Natural killer cell (primary cell): ENCODE results near the gene VWC2L. TPM values are rescaled to one million over a fixed set of nuclear protein-coding genes. Genes with fewer than 3 reads are reported as not detected.

Source experiments
- ATAC-seq, 3 donors: fragments of 150-1000 bp in 2 of 3; fragments of 200-7000 bp in 1 of 3; cut with Tn5 transposase; 1 replicate in 1 of 3; 2 replicates in 2 of 3; pipeline ENCODE4 v1.10.0; 2021; ENCODE audit warnings: mild to moderate bottlenecking in 2 of 3, moderate library complexity in 2 of 3
- DNase-seq, 2 donors: peaks; one replicate each; pipeline versions ENCODE4 v3.0.0 to v3.0.0-alpha.2; 2013 to 2021; ENCODE audit warnings: mixed read lengths in 1 of 2
- H3K27ac ChIP-seq: one replicate; pipeline ENCODE4 v1.5.1; 2013; ENCODE audit warnings: mild to moderate bottlenecking, low read length
- H3K27me3 ChIP-seq: one replicate; pipeline ENCODE4 v1.6.1; 2013; ENCODE audit warnings: low read length; ENCODE audit not compliant: control insufficient read depth, insufficient read depth
- H3K36me3 ChIP-seq: one replicate; pipeline ENCODE4 v1.6.1; 2013; ENCODE audit warnings: low read length; ENCODE audit not compliant: control insufficient read depth, insufficient read depth
- H3K4me1 ChIP-seq: one replicate; pipeline ENCODE4 v1.6.1; 2013; ENCODE audit warnings: low read length; ENCODE audit not compliant: control insufficient read depth, insufficient read depth
- H3K4me3 ChIP-seq: one replicate; pipeline ENCODE4 v1.5.1; 2013; ENCODE audit warnings: low read length
- H3K9me3 ChIP-seq: one replicate; pipeline ENCODE4 v1.6.1; 2013; ENCODE audit warnings: low read length; ENCODE audit not compliant: control insufficient read depth, insufficient read depth
- H3K27ac Mint-ChIP-seq, 2 donors: one replicate each; pipeline ENCODE4 v1.8.0; 2022; ENCODE audit warnings: mild to moderate bottlenecking in 2 of 2, mixed read lengths in 2 of 2, moderate library complexity in 1 of 2
- H3K27me3 Mint-ChIP-seq, 2 donors: one replicate each; pipeline ENCODE4 v1.8.0; 2022; ENCODE audit warnings: low read depth in 2 of 2, mixed read lengths in 2 of 2
- H3K36me3 Mint-ChIP-seq: one replicate; pipeline ENCODE4 v1.8.0; 2022; ENCODE audit warnings: mixed read lengths
- H3K4me1 Mint-ChIP-seq, 2 donors: one replicate each; pipeline ENCODE4 v1.8.0; 2022; ENCODE audit warnings: mixed read lengths in 2 of 2
- H3K4me3 Mint-ChIP-seq: one replicate; pipeline ENCODE4 v1.8.0; 2022; ENCODE audit warnings: mild to moderate bottlenecking, moderate library complexity, mixed read lengths
- H3K9me3 Mint-ChIP-seq, 2 donors: one replicate each; pipeline ENCODE4 v1.8.0; 2022; ENCODE audit warnings: mixed read lengths in 2 of 2
- CTCF ChIP-seq: fragments of 200-600 bp; IDR thresholded peaks from one replicate; pipeline ENCODE4 v1.8.0; 2022; ENCODE audit warnings: antibody characterized with exemption
- WGBS: methylation state at CpG from one replicate; pipeline ENCODE4 v1.1.7; 2013; ENCODE audit warnings: missing lambda C conversion rate; ENCODE audit not compliant: insufficient coverage; 5-methylcytosine and 5-hydroxymethylcytosine counted together
- intact Hi-C: fragments of 100-400 bp; cut with micrococcal nuclease; formaldehyde crosslinking; loops from one replicate; pipeline ENCODE4 v1.14.2; 2022
- total RNA-seq, 4 donors: library from RNA; stranded (reverse); fragments of 120-200 nt in 1 of 4; gene quantifications; one replicate each; pipeline versions ENCODE4 v1.2.3 to v1.2.4, GENCODE V29; 2013 to 2022

Gene VWC2L
- total RNA-seq, 3 donors from 2014 or later (not counting 1 experiment from before 2014, with no cell fraction given): not detected

- no peak overlapping the region for H3K27ac ChIP-seq
- no peak for TF ChIP-seq CTCF
- H3K9me3 ChIP-seq: no peaks in the 10 kb centered on the region
- no peaks in the 10 kb centered on the region for H3K4me1 ChIP-seq
- WGBS: 91% methylated on average over 1 of the region's 1 CpG
- no peak overlapping the region for H3K4me3 Mint-ChIP-seq
- H3K9me3 Mint-ChIP-seq: peaks cover 0 to 6% of the 10 kb centered on the region in 2 donors
- H3K27me3 Mint-ChIP-seq: peaks cover 0 to 4% of the 10 kb centered on the region in 2 donors
- H3K36me3 Mint-ChIP-seq: no peaks in the 10 kb centered on the region
- H3K27me3 ChIP-seq: no peaks in the 10 kb centered on the region
- no peak overlapping the region for H3K4me3 ChIP-seq
- no peak for ATAC-seq
- no peaks in the 10 kb centered on the region for H3K36me3 ChIP-seq
- no peaks in the 10 kb centered on the region for H3K4me1 Mint-ChIP-seq
- intact Hi-C loops: no loop called here
- no peak overlapping the region for H3K27ac Mint-ChIP-seq
- DNase-seq: no peak
These were observed 155.6 kb downstream of the VWC2L start for GRCh38 chr2:214566457-214566856.

GRCh38 chr2:214569419-214570035 is 158.7 kb downstream of the VWC2L start:
- no peaks in the 10 kb centered on the region for H3K9me3 ChIP-seq
- Mint-ChIP-seq H3K27me3 (peaks cover 0 to 4% of the 10 kb centered on the region in 2 donors), H3K27ac (no peak overlapping the region), H3K4me1 (peaks cover 2% of the 10 kb centered on the region in 2 donors), H3K36me3 (no peaks in the 10 kb centered on the region), H3K9me3 (peaks cover under 1 to 6% of the 10 kb centered on the region in 2 donors), H3K4me3 (no peak overlapping the region)
- H3K27me3 ChIP-seq: no peaks in the 10 kb centered on the region
- H3K36me3 ChIP-seq: no peaks in the 10 kb centered on the region
- 89% methylated on average over 4 of the region's 4 CpGs for WGBS
- no peak for DNase-seq
- no peak for TF ChIP-seq CTCF
- H3K4me3 ChIP-seq: no peak overlapping the region
- no peaks in the 10 kb centered on the region for H3K4me1 ChIP-seq
- intact Hi-C loops: no loop called here
- H3K27ac ChIP-seq: no peak overlapping the region
- ATAC-seq: no peak

DNA sequence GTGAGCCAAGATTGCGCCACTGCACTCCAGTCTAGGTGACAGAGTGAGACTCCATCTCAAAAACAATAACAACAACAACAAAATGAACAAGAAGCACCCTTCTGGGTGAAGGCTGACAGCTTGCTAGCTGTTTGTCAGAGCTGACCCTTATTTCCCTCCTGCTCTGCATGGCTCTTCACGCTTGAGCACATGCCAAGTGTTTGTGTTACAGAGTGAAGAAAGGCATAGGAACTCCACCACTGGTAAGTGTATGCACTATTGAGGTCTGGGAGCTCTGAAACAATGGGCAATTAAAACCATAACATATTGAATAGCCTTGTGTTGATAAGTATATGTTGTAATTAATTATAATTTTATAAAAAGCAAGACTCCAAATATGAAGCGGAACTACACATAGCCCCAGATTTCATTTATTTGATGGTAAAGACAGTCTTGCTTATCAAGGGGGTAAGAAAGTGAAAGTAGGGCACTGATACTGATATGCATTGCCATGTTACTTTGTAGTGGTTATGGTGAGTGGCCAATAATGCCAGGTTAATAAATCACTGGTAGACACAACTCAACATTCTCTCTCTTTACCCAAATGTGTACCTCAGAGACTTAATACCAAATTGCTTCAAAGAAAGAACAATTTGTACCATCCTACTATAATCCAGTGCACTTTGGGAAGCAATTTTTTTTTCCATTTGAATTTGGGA is 163.4 kb downstream of the VWC2L start:
- Histone ChIP-seq H3K4me1 (no peaks in the 10 kb centered on the region), H3K27me3 (no peaks in the 10 kb centered on the region), H3K36me3 (no peaks in the 10 kb centered on the region), H3K4me3 (no peak overlapping the region), H3K9me3 (no peaks in the 10 kb centered on the region), H3K27ac (no peak overlapping the region)
- H3K4me1 Mint-ChIP-seq: peaks cover 14% of the 10 kb centered on the region in 2 donors
- H3K9me3 Mint-ChIP-seq: peaks cover 2 to 3% of the 10 kb centered on the region in 2 donors
- no peak overlapping the region for H3K4me3 Mint-ChIP-seq
- intact Hi-C loops: no loop called here
- no peak for TF ChIP-seq CTCF
- no peak for ATAC-seq
- peaks cover 0 to 3% of the 10 kb centered on the region in 2 donors for H3K27me3 Mint-ChIP-seq
- 80% methylated on average over 3 of the region's 3 CpGs for WGBS
- no peak overlapping the region for H3K27ac Mint-ChIP-seq
- H3K36me3 Mint-ChIP-seq: no peaks in the 10 kb centered on the region
- no peak for DNase-seq
